ENCODE data around the gene CADPS. TPM values are rescaled to one million over a fixed set of nuclear protein-coding genes. Genes with fewer than 3 reads are reported as not detected.
A peak's percentile ranks its signal among the peaks of the same experiment; 100 is the strongest.

Gene CADPS
- total RNA-seq, 1 experiment from 2014 or later, result 7.0 TPM

DNA sequence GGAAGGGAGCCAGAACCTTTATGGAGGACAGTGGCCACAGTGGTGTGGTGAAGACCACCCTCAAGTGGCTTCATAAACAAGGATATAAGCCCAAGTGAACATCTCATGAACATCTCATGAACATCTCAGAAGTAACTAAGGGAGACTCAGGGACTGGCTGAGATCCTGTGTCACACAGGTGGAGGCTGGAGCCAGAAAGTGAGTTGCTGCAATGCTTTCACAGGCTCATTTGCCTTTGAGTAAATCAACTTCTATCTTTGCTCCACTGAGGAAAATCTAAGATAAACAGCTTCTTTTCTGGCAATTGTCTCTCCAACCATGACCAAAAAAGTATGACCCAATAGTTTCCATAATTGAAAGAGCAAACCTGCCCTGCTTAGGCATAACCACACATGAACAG, 152.9 kb downstream of the CADPS start (continued):
- TF ChIP-seq, protein P1, sequence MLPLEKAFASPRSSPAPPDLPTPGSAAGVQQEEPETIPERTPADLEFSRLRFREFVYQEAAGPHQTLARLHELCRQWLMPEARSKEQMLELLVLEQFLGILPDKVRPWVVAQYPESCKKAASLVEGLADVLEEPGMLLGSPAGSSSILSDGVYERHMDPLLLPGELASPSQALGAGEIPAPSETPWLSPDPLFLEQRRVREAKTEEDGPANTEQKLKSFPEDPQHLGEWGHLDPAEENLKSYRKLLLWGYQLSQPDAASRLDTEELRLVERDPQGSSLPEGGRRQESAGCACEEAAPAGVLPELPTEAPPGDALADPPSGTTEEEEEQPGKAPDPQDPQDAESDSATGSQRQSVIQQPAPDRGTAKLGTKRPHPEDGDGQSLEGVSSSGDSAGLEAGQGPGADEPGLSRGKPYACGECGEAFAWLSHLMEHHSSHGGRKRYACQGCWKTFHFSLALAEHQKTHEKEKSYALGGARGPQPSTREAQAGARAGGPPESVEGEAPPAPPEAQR (CRISPR knock-in tag; IDR thresholded peaks at IDR 0.05), result no peak
- no peak for TF ChIP-seq EMX1 (CRISPR knock-in tag; IDR thresholded peaks at IDR 0.05)
- TF ChIP-seq, protein P2, sequence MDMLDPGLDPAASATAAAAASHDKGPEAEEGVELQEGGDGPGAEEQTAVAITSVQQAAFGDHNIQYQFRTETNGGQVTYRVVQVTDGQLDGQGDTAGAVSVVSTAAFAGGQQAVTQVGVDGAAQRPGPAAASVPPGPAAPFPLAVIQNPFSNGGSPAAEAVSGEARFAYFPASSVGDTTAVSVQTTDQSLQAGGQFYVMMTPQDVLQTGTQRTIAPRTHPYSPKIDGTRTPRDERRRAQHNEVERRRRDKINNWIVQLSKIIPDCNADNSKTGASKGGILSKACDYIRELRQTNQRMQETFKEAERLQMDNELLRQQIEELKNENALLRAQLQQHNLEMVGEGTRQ (CRISPR knock-in tag; IDR thresholded peaks at IDR 0.05), result no peak
- no peak for TF ChIP-seq GABPB1 (CRISPR knock-in tag; IDR thresholded peaks at IDR 0.05)
- TF ChIP-seq, protein P3, sequence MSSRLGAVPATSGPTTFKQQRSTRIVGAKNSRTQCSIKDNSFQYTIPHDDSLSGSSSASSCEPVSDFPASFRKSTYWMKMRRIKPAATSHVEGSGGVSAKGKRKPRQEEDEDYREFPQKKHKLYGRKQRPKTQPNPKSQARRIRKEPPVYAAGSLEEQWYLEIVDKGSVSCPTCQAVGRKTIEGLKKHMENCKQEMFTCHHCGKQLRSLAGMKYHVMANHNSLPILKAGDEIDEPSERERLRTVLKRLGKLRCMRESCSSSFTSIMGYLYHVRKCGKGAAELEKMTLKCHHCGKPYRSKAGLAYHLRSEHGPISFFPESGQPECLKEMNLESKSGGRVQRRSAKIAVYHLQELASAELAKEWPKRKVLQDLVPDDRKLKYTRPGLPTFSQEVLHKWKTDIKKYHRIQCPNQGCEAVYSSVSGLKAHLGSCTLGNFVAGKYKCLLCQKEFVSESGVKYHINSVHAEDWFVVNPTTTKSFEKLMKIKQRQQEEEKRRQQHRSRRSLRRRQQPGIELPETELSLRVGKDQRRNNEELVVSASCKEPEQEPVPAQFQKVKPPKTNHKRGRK (CRISPR knock-in tag; IDR thresholded peaks at IDR 0.05; ENCODE audit: borderline replicate concordance), result no peak
- no peak for TF ChIP-seq TP53 (CRISPR knock-in tag; IDR thresholded peaks at IDR 0.05)
- TF ChIP-seq ELF4 (CRISPR knock-in tag; IDR thresholded peaks at IDR 0.05; ENCODE audit: low read depth), result no peak
- TF ChIP-seq ZNF121 (CRISPR knock-in tag; IDR thresholded peaks at IDR 0.05), result no peak

DNA sequence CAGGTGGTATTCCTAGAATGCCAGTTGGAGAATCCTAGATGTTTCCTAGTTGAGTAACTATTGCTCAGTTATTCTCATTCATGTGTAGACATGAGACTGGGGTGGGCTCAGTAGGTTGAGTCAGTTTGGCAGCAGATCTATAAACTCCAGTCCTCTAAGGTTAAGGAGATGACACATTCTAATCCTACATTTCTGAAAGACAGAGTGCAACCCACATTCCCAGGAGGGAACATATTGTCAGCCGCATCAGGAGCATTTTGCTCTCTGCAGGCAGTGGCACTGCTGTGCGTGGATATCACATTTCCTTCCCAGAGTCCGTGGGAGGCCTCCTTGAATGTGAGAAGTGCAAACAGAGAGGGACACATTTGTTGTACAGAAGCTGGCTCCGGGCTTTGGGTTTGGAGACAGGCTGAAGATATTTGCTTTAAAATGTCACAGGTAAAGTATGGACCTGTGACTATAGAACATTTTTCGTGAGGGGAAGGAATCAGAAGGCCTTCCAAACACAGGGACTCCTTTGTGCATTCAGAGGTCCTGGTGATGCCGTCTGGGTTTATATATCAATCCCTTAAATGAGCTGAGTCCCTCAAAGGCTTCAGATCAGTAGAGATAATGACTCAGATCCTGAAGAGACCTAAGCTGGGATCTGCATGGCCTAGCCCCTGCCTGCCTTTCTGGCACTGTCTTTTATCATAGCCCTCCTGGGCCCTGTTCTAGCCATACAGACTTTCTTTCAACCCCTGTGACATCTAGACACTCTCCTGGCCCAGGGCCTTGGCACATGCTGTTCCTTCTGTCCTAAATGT, 156.5 kb downstream of the CADPS start:
- ATAC-seq, result peak; percentile 48
- no peaks in the 10 kb centered on the region for H3K36me3 Mint-ChIP-seq
- no peak overlapping the region for H3K4me3 Mint-ChIP-seq
- peaks cover 18% of the 10 kb centered on the region for H3K4me1 Mint-ChIP-seq
- no peaks in the 10 kb centered on the region; the same call in 1 of the 2 replicates for H3K27me3 Mint-ChIP-seq (ENCODE audit: low read depth)
- H3K9me3 Mint-ChIP-seq, result no peaks in the 10 kb centered on the region
- TF ChIP-seq NFATC4 (CRISPR knock-in tag; IDR thresholded peaks at IDR 0.05) (no peak), RORB (CRISPR knock-in tag; IDR thresholded peaks at IDR 0.05) (no peak), ATF1 (CRISPR knock-in tag; IDR thresholded peaks at IDR 0.05) (no peak), GTF2I (CRISPR knock-in tag; conservative IDR thresholded peaks at IDR 0.05) (no peak), NR3C1 (CRISPR knock-in tag; conservative IDR thresholded peaks at IDR 0.05; ENCODE audit: low read depth) (no peak), ZNF121 (CRISPR knock-in tag; IDR thresholded peaks at IDR 0.05) (no peak), SMAD4 (CRISPR knock-in tag; IDR thresholded peaks at IDR 0.05) (no peak)
- TF ChIP-seq, protein P4, sequence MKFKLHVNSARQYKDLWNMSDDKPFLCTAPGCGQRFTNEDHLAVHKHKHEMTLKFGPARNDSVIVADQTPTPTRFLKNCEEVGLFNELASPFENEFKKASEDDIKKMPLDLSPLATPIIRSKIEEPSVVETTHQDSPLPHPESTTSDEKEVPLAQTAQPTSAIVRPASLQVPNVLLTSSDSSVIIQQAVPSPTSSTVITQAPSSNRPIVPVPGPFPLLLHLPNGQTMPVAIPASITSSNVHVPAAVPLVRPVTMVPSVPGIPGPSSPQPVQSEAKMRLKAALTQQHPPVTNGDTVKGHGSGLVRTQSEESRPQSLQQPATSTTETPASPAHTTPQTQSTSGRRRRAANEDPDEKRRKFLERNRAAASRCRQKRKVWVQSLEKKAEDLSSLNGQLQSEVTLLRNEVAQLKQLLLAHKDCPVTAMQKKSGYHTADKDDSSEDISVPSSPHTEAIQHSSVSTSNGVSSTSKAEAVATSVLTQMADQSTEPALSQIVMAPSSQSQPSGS (CRISPR knock-in tag; IDR thresholded peaks at IDR 0.05; ENCODE audit: borderline replicate concordance, low read depth), result no peak
- TF ChIP-seq, protein P5, sequence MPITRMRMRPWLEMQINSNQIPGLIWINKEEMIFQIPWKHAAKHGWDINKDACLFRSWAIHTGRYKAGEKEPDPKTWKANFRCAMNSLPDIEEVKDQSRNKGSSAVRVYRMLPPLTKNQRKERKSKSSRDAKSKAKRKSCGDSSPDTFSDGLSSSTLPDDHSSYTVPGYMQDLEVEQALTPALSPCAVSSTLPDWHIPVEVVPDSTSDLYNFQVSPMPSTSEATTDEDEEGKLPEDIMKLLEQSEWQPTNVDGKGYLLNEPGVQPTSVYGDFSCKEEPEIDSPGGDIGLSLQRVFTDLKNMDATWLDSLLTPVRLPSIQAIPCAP (CRISPR knock-in tag; IDR thresholded peaks at IDR 0.05), result no peak
- TF ChIP-seq, protein P6, sequence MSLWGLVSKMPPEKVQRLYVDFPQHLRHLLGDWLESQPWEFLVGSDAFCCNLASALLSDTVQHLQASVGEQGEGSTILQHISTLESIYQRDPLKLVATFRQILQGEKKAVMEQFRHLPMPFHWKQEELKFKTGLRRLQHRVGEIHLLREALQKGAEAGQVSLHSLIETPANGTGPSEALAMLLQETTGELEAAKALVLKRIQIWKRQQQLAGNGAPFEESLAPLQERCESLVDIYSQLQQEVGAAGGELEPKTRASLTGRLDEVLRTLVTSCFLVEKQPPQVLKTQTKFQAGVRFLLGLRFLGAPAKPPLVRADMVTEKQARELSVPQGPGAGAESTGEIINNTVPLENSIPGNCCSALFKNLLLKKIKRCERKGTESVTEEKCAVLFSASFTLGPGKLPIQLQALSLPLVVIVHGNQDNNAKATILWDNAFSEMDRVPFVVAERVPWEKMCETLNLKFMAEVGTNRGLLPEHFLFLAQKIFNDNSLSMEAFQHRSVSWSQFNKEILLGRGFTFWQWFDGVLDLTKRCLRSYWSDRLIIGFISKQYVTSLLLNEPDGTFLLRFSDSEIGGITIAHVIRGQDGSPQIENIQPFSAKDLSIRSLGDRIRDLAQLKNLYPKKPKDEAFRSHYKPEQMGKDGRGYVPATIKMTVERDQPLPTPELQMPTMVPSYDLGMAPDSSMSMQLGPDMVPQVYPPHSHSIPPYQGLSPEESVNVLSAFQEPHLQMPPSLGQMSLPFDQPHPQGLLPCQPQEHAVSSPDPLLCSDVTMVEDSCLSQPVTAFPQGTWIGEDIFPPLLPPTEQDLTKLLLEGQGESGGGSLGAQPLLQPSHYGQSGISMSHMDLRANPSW (CRISPR knock-in tag; conservative IDR thresholded peaks at IDR 0.05; ENCODE audit: low read depth), result no peak
- ChIA-PET CTCF (interaction anchor here (1.0 to 1.6 kb wide), 2 partner anchors 51 to 53 kb away, joined by 3 read pairs; no protein-coding TSS in a partner anchor), POLR2A (interaction anchor here (1.2 kb wide), 1 partner anchor 10 kb away, joined by 4 read pairs; no protein-coding TSS in a partner anchor)
- H3K27ac Mint-ChIP-seq, result no peak overlapping the region; the same call in 1 of the 2 replicates
- DNase-seq (ENCODE audit: low spot score), result no peak
